ENCODE results near the gene PTPRM. TPM values are rescaled to one million over a fixed set of nuclear protein-coding genes. Genes with fewer than 3 reads are reported as not detected.

The PTPRM gene
- total and polyA plus RNA-seq, 2 of the 4 experiments (the other 2 are of a cell fraction), result 28.3 to 51.2 TPM

GRCh38 chr18:8380006-8380405, 812.9 kb downstream of the PTPRM start:
- Histone ChIP-seq H3K4me2 (ENCODE audit: low read depth, low read length) (no peak overlapping the region), H3K9me3 (ENCODE audit: control insufficient read depth, insufficient read depth, low read length) (no peaks in the 10 kb centered on the region), H4K5ac (ENCODE audit: low read depth, low read length) (no peak overlapping the region), H3K4me3 (ENCODE audit: insufficient read depth, low read depth, low read length) (no peak overlapping the region), H2BK20ac (ENCODE audit: low read depth, low read length) (no peak overlapping the region), H3K36me3 (ENCODE audit: control insufficient read depth, insufficient read depth, low read length) (peaks cover 27% of the 10 kb centered on the region), H3K27ac (ENCODE audit: insufficient read depth, low read length) (no peak overlapping the region), H2BK15ac (ENCODE audit: low read depth, low read length) (no peak overlapping the region), H4K91ac (ENCODE audit: insufficient read depth, low read depth, low read length) (no peak overlapping the region), H3K79me1 (ENCODE audit: low read depth in 1 of 2, low read length in 2 of 2) (no peaks in the 10 kb centered on the region), H2BK5ac (ENCODE audit: low read depth, low read length, poor library complexity, severe bottlenecking) (no peak overlapping the region), H3K27me3 (ENCODE audit: control insufficient read depth, insufficient read depth, low read length) (no peaks in the 10 kb centered on the region), H2BK120ac (ENCODE audit: low read depth, low read length) (no peak overlapping the region), H3K23ac (ENCODE audit: low read depth, low read length) (no peak overlapping the region), H4K8ac (ENCODE audit: low read depth in 2 of 2, low read length in 2 of 2) (no peak overlapping the region), H4K20me1 (ENCODE audit: insufficient read depth, low read length) (no peaks in the 10 kb centered on the region), H3K56ac (ENCODE audit: extremely low read depth, insufficient read depth, low read length) (no peak overlapping the region), H2AFZ (replicated peaks; ENCODE audit: low read length, poor library complexity) (no peak overlapping the region), H3K9me1 (ENCODE audit: insufficient read depth, low read length) (0 out of 2 replicates have a peak, but pooled peaks cover 6% of the 10 kb centered on the region), H3K4me1 (ENCODE audit: control insufficient read depth, insufficient read depth, low read length) (peaks cover 8% of the 10 kb centered on the region), H3K14ac (replicated peaks; ENCODE audit: low read depth, low read length) (no peak overlapping the region), H3K9ac (ENCODE audit: low read depth, low read length) (no peak overlapping the region), H3K4ac (ENCODE audit: low read depth, low read length) (no peak overlapping the region), H2AK9ac (replicated peaks; ENCODE audit: low read depth, low read length, poor library complexity) (no peak overlapping the region), H2AK5ac (ENCODE audit: low read depth, low read length) (no peak overlapping the region), H3K18ac (ENCODE audit: low read depth, low read length) (no peak overlapping the region)
- 100% methylated on average over 1 of the region's 2 CpGs; no CpG with 5 or more reads in 1 of the 2 experiments for WGBS, 2 experiments (ENCODE audit: extremely low coverage in 2 of 2, insufficient read length in 1 of 2)
- intact Hi-C loops (cut with micrococcal nuclease), result no loop called here
- DNase-seq (no peak), ATAC-seq (ENCODE audit: low read depth) (no peak)
- in situ Hi-C loops (cut with MboI; ENCODE audit: low sequenced_read_pairs), result loop anchor here (25.0 kb wide), 1 partner anchor 593 kb away; no protein-coding TSS in a partner anchor
- TF ChIP-seq MAFK (IDR thresholded peaks at IDR 0.05; ENCODE audit: low read depth, low read length) (no peak), RCOR1 (IDR thresholded peaks at IDR 0.05; ENCODE audit: insufficient replicate concordance, low read length) (no peak), MXI1 (IDR thresholded peaks at IDR 0.05; ENCODE audit: borderline replicate concordance, low read depth, low read length) (no peak), RAD21 (IDR thresholded peaks at IDR 0.05; ENCODE audit: low read length) (no peak), BHLHE40 (IDR thresholded peaks at IDR 0.05; ENCODE audit: low read depth, low read length) (no peak), MAZ (IDR thresholded peaks at IDR 0.05; ENCODE audit: borderline replicate concordance, low read depth, low read length) (no peak), RFX5 (IDR thresholded peaks at IDR 0.05; ENCODE audit: low read depth, low read length) (no peak), FOS (IDR thresholded peaks at IDR 0.05; ENCODE audit: low read depth, low read length) (no peak), ELK1 (IDR thresholded peaks at IDR 0.05; ENCODE audit: borderline replicate concordance, low read depth, low read length) (no peak)
- dilution Hi-C loops (cut with HindIII; ENCODE audit: low sequenced_read_pairs, unreplicated experiment), result no loop called here
- POLR2A ChIA-PET (ENCODE audit: unreplicated experiment), result no interaction called here
- CTCF ChIA-PET, result no interaction called here
- BruUV-seq (replicated peaks), result no TSS peak
